Measurements from ENCODE around the gene ATP2C1. TPM values are rescaled to one million over a fixed set of nuclear protein-coding genes. Genes with fewer than 3 reads are reported as not detected.

The ATP2C1 gene
- total and polyA plus RNA-seq, 2 experiments from 2014 or later = 28.1 to 75.7 TPM

GRCh38 chr3:130979117-130979516 is 85.2 kb downstream of the ATP2C1 start:
- DNase-seq (ENCODE audit: low spot score) = no peak
- TF ChIP-seq EZH2phosphoT487 (IDR thresholded peaks at IDR 0.05; ENCODE audit: unreplicated experiment) = no peak
- no peak for TF ChIP-seq ZNF462 (CRISPR knock-in tag; IDR thresholded peaks at IDR 0.05)
- no peak for TF ChIP-seq ZNF331 (CRISPR knock-in tag; IDR thresholded peaks at IDR 0.05; ENCODE audit: low read depth)
- no peak for TF ChIP-seq STAT1 (IDR thresholded peaks at IDR 0.05; ENCODE audit: unreplicated experiment)
- TF ChIP-seq POLR2AphosphoS5 (IDR thresholded peaks at IDR 0.05; ENCODE audit: low read depth) = no peak
- TF ChIP-seq ETS1 (IDR thresholded peaks at IDR 0.05) = no peak
- TF ChIP-seq, protein P1, sequence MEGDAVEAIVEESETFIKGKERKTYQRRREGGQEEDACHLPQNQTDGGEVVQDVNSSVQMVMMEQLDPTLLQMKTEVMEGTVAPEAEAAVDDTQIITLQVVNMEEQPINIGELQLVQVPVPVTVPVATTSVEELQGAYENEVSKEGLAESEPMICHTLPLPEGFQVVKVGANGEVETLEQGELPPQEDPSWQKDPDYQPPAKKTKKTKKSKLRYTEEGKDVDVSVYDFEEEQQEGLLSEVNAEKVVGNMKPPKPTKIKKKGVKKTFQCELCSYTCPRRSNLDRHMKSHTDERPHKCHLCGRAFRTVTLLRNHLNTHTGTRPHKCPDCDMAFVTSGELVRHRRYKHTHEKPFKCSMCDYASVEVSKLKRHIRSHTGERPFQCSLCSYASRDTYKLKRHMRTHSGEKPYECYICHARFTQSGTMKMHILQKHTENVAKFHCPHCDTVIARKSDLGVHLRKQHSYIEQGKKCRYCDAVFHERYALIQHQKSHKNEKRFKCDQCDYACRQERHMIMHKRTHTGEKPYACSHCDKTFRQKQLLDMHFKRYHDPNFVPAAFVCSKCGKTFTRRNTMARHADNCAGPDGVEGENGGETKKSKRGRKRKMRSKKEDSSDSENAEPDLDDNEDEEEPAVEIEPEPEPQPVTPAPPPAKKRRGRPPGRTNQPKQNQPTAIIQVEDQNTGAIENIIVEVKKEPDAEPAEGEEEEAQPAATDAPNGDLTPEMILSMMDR (conservative IDR thresholded peaks at IDR 0.05; ENCODE audit: low read depth in 2 of 2) = no peak
- TF ChIP-seq REST (IDR thresholded peaks at IDR 0.05; ENCODE audit: unreplicated experiment) = no peak
- no peak for TF ChIP-seq CREB1 (CRISPR knock-in tag; IDR thresholded peaks at IDR 0.05; ENCODE audit: low read depth)
- no peak for TF ChIP-seq EZH2 (IDR thresholded peaks at IDR 0.05; ENCODE audit: low read depth, unreplicated experiment)
- no peak for TF ChIP-seq NANOG (IDR thresholded peaks at IDR 0.05; ENCODE audit: borderline replicate concordance)
- no peak for TF ChIP-seq JUNB (IDR thresholded peaks at IDR 0.05; ENCODE audit: unreplicated experiment)
- no peak for TF ChIP-seq ZNF114 (CRISPR knock-in tag; IDR thresholded peaks at IDR 0.05)

More at GRCh38 chr3:130979117-130979516, 85.2 kb downstream of the ATP2C1 start:
- no peaks in the 10 kb centered on the region for H3K9me2 ChIP-seq (ENCODE audit: insufficient read depth)
- Mint-ChIP-seq H3K9me3 (no peaks in the 10 kb centered on the region), H3K27ac (no peak overlapping the region), H3K4me3 (no peak overlapping the region), H3K36me3 (ENCODE audit: low read depth) (peaks cover 4% of the 10 kb centered on the region; the same call in 1 of the 3 replicates), H3K27me3 (ENCODE audit: insufficient read depth, low read depth, poor library complexity) (no peaks in the 10 kb centered on the region), H3K4me1 (peaks cover 14% of the 10 kb centered on the region)
- H3K4me1 ChIP-seq (ENCODE audit: insufficient read depth) = no peaks in the 10 kb centered on the region
- ATAC-seq = no peak
- no peak overlapping the region for H2AFZ ChIP-seq
- no peaks in the 10 kb centered on the region for H4K20me1 ChIP-seq (replicated peaks; ENCODE audit: insufficient read depth)
- H3K79me2 ChIP-seq (replicated peaks; ENCODE audit: insufficient read depth) = no peaks in the 10 kb centered on the region
- no peaks in the 10 kb centered on the region; the same call in 1 of the 2 replicates for H3K36me3 ChIP-seq (ENCODE audit: insufficient read depth)
- no peak overlapping the region for H3K27ac ChIP-seq (ENCODE audit: low read depth)
- H3F3A ChIP-seq (replicated peaks; ENCODE audit: low read depth) = no peaks in the 10 kb centered on the region
- no peaks in the 10 kb centered on the region for H3K27me3 ChIP-seq (ENCODE audit: insufficient read depth)
- no peak overlapping the region for H3K4me3 ChIP-seq
- H3K4me2 ChIP-seq = no peak overlapping the region

All from GM23338 (cell line).